ENCODE measurements around the gene MYO10.
"Not testable (repeated sequence)": the region's sequence is repeated elsewhere in the genome, so short reads cannot be mapped to it uniquely, and the experiment has no call there.

Gene MYO10

GRCh38 chr5:16740066-16740810, 195.8 kb downstream of the MYO10 start:
- DNase-seq (ENCODE audit: low read depth): no peak

GRCh38 chr5:16738393-16738792, 197.7 kb downstream of the MYO10 start:
- not testable (repeated sequence) for DNase-seq (ENCODE audit: low read depth)

GRCh38 chr5:16737620-16738364, 198.3 kb downstream of the MYO10 start:
- no peak for DNase-seq (ENCODE audit: low read depth)

GRCh38 chr5:16737209-16737608, 198.9 kb downstream of the MYO10 start:
- no peak for DNase-seq (ENCODE audit: low read depth)

GRCh38 chr5:16736158-16736995, 199.7 kb downstream of the MYO10 start:
- DNase-seq (ENCODE audit: low read depth): no peak

GRCh38 chr5:16735101-16736060, 200.7 kb downstream of the MYO10 start:
- no peak for DNase-seq (ENCODE audit: low read depth)

GRCh38 chr5:16733331-16734006, 202.6 kb downstream of the MYO10 start:
- no peak for DNase-seq (ENCODE audit: low read depth)

GRCh38 chr5:16732356-16732755, 203.7 kb downstream of the MYO10 start:
- no peak for DNase-seq (ENCODE audit: low read depth)

GRCh38 chr5:16727755-16728325, 208.2 kb downstream of the MYO10 start:
- DNase-seq (ENCODE audit: low read depth): no peak

GRCh38 chr5:16726538-16726946, 209.5 kb downstream of the MYO10 start:
- no peak for DNase-seq (ENCODE audit: low read depth)

- DNase-seq (ENCODE audit: low read depth): no peak
Observed at GRCh38 chr5:16725575-16725974, 210.5 kb downstream of the MYO10 start.

GRCh38 chr5:16723821-16724220, 212.3 kb downstream of the MYO10 start:
- DNase-seq (ENCODE audit: low read depth): no peak

GRCh38 chr5:16722097-16722495, 214.0 kb downstream of the MYO10 start:
- DNase-seq (ENCODE audit: low read depth): no peak

GRCh38 chr5:16721151-16722096, 214.7 kb downstream of the MYO10 start:
- no peak for DNase-seq (ENCODE audit: low read depth)

GRCh38 chr5:16718036-16718435, 218.1 kb downstream of the MYO10 start:
- DNase-seq (ENCODE audit: low read depth): not testable (repeated sequence)

GRCh38 chr5:16713386-16713928, 222.6 kb downstream of the MYO10 start:
- DNase-seq (ENCODE audit: low read depth): no peak

- no peak for DNase-seq (ENCODE audit: low read depth)
Observed at GRCh38 chr5:16712620-16713019, 223.5 kb downstream of the MYO10 start.

- no peak for DNase-seq (ENCODE audit: low read depth)
Observed at GRCh38 chr5:16712178-16712577, 223.9 kb downstream of the MYO10 start.
